Endothelial cell of umbilical vein (primary cell): ENCODE measurements around the gene RTN4RL1.

Experiments used
- CTCF ChIP-seq, 2 donors: IDR thresholded peaks; 1 replicate in 1 of 2; 2 replicates in 1 of 2; pipeline ENCODE4 v1.5.1; 2011; ENCODE audit warnings: low read length in 2 of 2, mild to moderate bottlenecking in 2 of 2, moderate library complexity in 2 of 2, control low read depth in 1 of 2, inconsistent platforms in 1 of 2, low read depth in 1 of 2; ENCODE audit not compliant: insufficient read depth in 1 of 2; ENCODE audit errors: extremely low read depth in 1 of 2
- EZH2 ChIP-seq: IDR thresholded peaks from 2 replicates; pipeline ENCODE4 v1.6.1; 2012; ENCODE audit warnings: borderline replicate concordance, low read depth, mild to moderate bottlenecking, moderate library complexity, low read length, inconsistent platforms; ENCODE audit not compliant: severe bottlenecking
- MYC ChIP-seq: IDR thresholded peaks from one replicate; pipeline ENCODE4 v1.6.1; 2011; ENCODE audit warnings: mild to moderate bottlenecking, low read depth, low read length
- POLR2A ChIP-seq: IDR thresholded peaks from 2 replicates; pipeline ENCODE4 v1.6.1; 2012; ENCODE audit warnings: low read depth, mild to moderate bottlenecking, control low read depth, low read length
- POLR2AphosphoS5 ChIP-seq: IDR thresholded peaks from 2 replicates; pipeline ENCODE4 v1.6.1; 2012; ENCODE audit warnings: low read depth, mild to moderate bottlenecking, control low read depth, low read length, moderate library complexity; ENCODE audit not compliant: insufficient read depth

- TF ChIP-seq CTCF (IDR thresholded peaks at IDR 0.05; ENCODE audit: extremely low read depth in 1 of 2, insufficient read depth in 1 of 2, low read depth in 1 of 2, low read length in 2 of 2) (no peak), POLR2A (no peak), MYC (no peak), EZH2 (no peak), POLR2AphosphoS5 (no peak)
Measured at GRCh38 chr17:2044263-2044894, 19.2 kb upstream of the RTN4RL1 start.
